ENCODE data around the gene GALNT1.

The GALNT1 gene

DNA sequence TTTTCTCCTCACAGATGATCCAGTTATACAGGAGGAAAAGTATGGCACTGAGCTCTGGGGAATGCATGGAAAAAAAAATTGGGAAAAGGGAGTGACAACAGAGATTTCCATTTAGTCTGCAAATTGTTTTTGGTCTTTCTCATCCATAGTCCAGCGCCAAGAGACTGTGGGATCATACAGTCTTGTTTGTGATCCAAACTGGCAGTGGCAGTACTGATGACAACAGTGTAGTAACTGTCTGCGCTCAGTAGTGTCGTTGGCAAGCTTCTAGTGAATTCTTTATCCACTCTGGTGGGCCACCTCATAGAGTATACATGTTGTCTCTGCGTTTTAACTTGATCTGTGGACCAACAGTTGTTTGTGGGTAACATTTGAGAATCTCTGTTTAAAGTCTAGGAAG is 37.9 kb downstream of the GALNT1 start:
- DNase-seq = no peak

DNA sequence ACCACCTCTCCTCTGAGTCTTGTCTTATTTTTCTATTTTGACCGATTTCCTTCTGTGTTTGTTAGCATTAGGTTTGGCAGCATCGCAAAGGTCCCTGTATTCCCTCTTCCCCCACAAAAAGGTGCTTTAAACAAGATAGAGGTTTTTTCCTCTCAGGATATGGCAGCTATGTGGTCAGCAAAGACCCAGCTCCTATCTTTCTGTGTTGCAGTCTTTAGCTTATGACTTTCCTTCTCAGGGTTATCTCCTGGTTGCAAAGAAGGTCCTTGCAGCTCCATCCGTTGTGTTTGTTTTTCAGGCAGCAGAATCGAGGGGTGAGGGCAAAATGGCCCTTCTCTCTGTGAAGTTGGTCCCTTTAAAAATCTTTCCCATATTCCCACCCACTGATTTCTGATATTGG is 38.4 kb downstream of the GALNT1 start:
- no peak for DNase-seq

DNA sequence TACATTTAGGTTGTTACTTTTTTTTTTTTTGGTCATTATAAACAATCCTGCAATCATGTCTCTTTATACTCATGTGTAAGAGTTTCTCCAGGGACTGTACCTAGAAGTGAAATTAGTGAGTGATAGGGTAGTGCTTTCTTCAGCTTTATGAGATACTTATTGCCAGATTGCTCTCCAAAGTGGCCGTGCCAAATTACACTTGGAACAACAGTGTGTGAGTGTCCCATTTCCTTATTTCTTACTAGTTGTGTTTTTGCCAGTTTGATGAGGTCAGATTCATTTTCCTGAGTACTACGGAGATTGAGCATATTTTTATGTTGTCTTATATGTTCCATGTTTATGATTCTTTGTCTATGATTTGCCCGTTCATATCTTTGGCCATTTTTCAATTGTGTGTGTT is 39.2 kb downstream of the GALNT1 start:
- no peak for DNase-seq

DNA sequence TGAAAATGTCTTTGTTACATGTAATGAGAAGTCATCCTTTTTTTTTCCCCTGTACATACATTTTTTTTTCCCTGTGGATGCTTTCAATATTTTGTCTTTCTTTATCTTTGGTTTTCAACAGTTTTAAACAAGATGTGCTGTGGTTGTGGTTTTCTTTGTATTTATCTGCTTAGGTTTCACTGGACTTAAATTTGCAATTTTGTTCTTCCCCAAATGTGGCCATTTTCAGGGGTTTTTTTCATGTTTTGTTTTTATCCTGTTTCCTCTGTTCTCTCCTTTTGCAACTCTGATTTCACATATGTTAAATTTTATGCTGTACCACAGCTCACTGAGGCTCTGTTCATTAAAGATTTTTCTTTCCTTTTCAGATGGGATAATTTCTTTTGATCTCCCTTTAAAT is 41.7 kb downstream of the GALNT1 start:
- DNase-seq = no peak

DNA sequence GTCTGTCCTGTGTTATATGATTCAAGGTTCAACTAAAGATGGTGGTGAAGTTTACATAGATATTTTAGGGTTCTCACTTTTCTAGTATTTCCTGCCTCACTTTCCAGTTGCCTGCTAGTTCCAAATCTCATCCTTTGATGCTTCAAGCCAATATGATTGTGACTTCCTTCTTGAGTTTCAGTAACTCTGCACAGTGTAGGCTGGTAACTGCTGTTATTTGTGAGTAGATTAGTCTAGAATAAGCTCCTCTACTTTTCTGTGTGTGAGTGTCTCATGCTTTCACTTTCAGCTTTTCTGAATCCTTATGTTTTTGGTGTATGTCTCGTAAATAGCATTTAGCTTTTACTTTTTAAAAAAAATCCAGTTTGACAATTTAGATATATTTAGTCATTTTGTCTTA is 42.6 kb downstream of the GALNT1 start:
- no peak for DNase-seq

DNA sequence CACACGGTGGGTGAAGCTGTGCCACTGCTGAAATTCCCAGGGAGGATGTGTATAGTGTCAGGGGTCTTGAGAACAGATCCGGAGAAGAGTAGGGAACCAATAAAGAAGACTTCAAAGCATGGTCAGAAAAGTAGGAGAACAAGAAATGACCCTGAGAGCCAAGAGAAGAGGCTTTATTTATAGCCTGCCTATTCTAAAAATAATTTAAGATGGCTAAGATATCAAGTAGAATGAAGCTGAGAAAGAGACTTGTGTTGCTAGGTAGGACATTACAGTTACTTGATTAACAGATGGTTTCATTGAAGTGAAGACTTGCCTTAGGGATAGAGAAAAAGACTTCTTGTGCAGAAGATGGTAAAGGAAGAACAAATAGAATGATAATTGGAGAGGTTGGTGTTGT is 43.7 kb downstream of the GALNT1 start:
- DNase-seq = no peak

DNA sequence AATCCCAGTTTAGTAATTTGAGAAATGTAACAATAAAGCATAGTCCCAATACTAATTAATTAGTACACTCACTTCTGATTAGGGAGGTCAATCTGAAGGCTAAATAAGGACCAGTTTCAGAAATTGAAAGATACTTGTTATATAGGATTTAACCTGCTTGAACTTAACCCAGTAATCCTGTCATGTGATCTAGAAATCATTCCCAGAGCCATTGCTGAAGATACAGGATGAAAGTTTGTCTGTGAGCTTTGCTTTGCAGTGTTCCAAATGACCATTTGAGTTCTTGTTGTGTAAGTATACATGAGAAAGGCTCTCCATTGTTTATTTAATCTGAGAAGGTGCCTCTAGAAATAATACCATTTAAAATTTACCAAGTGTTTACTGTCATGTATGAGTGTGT is 52.2 kb downstream of the GALNT1 start:
- DNase-seq = no peak

DNA sequence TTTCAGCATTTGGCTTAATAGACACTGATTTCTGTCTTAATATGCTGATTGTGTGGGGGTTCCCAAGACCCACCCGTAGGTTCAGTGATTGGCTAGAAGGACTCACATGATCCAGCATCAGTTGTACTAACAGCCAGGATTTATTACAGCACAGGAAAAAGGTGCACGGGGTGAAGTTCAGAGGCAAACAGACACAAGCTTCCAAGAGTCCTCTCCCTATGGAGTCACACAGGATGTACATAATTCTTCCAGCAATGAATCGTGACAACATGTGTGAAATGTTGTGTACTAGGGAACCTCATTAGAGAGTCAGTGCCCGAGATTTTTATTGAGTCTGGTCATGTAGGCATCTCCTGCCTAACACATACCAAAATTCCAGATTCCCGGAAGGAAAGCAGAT is 52.8 kb downstream of the GALNT1 start:
- no peak for DNase-seq

DNA sequence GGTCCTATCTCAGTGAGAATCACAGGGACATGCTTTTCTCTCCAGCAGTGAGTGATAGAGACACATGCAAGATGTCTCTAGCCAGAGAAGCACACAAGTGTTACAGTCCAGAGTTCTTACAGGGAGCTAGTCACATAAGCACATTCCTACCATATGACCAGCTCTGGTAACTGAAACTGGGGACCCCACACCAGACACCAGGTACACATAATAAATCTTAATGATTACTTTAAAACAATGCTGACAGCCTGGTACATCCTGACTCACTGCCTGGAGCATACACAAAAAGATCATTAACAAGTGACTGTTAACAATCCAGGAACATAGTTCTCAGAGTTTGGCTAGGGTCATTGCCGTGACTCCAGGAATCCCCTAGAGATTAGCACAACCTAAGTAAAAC is 53.6 kb downstream of the GALNT1 start:
- DNase-seq = no peak

DNA sequence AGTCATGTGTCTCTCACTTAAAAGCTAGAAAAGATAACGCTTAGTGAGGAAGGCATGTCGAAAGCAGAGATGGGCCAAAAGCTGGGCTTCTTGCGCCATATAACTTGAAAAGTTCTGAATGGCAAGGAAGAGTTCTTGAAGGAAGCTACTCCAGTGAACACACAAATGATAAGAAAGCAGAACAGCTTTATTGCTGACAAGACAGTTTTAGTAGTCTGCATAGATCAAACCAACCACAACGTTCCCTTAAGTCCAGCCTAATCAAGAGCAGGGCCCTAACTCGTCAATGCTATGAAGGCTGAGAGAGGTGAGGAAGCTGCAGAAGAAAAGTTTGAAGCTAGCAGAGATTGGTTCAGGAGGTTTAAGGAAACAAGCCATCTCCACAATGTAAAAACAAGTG is 55.7 kb downstream of the GALNT1 start:
- no peak for DNase-seq

DNA sequence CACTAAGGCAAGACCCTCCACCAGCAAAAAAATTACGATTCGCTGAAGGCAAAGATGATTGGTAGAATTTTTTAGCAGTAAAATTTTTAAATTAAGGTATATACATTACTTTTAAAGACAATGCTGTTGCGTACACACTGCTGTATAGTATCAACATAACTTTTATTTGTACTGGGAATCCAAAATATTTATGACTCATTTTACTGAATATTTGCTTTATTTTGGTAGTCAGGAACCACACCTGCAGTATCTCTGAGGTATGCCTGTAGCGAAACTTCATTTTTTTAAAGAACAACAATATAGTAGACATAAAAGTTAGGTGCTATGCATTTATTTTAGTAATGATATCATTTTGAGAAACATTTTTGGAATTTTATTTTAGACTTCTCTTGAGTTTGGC is 57.8 kb downstream of the GALNT1 start:
- no peak for DNase-seq

DNA sequence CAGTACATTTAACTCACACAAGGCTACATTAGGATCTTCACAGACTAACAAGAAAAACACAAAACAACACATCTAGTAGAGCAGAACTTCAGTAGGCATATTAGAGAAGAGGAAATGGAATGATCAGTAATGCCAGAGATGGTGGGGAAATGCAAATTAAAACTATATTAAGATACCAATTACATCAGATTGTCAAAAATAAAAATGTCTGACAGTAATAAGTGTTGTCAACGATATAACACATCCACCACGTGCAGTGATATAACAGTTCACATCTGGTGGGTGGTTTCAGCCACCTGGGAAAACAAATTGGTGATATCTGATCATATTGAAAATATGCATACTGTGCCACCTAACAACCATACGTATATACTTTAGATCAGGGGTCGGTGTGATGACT is 59.9 kb downstream of the GALNT1 start:
- no peak for DNase-seq

DNA sequence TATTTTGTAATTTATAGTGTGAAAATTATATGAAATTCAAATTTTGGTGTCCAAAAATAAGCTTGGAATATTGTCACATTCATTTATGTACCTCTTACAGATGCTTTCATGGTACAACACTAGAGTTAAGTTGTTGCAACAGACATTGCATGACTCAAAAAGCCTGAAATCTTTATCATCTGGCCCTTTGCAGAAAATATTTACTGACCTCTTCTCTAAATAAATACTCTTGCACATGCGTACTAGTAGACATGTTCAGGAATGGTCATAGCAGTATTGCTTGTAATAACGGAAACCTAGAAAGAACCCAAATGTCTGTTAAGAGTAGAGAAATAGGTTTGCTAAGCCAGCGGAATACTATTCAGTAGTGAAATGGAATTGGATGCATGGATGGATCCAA is 60.4 kb downstream of the GALNT1 start:
- DNase-seq = no peak

DNA sequence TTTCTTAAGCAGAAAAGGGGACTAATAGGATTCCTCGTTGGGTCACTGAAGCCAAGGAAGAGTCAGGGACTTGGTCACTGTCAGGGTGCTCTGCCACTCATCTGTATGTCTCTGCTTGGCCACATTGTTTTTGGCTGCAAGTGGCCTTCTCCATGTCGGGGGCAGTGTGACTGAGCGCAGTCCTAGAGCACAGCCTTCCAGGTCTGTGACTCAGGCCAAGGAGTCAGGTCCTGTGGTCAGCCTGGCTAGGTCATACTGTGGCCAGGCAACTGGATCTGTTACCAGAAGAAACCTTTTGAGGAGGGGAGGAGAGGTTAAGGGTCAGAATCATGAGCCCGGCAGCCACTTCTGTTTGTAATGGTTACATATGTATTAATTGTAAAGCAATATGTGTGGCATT is 61.3 kb downstream of the GALNT1 start:
- DNase-seq = no peak

DNA sequence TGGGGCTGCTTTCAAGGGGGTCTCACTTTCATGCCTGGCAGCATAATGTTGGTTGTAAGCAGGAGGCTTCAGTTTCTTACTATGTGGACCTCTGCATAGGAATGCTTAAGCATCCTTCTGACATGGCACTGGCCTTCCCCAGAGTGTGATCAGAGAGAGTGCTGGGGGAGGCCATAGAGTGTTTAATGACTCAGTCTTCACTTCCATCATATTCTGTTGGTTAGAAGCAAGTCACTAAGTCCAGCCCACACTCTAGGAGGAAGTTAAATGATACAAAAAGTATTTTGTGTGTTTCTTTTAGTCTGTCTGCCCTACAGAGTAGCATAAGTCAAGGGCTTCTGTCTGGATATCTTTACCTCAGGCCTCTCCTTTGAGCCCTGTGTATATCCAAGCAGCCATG is 64.9 kb downstream of the GALNT1 start:
- DNase-seq = no peak

DNA sequence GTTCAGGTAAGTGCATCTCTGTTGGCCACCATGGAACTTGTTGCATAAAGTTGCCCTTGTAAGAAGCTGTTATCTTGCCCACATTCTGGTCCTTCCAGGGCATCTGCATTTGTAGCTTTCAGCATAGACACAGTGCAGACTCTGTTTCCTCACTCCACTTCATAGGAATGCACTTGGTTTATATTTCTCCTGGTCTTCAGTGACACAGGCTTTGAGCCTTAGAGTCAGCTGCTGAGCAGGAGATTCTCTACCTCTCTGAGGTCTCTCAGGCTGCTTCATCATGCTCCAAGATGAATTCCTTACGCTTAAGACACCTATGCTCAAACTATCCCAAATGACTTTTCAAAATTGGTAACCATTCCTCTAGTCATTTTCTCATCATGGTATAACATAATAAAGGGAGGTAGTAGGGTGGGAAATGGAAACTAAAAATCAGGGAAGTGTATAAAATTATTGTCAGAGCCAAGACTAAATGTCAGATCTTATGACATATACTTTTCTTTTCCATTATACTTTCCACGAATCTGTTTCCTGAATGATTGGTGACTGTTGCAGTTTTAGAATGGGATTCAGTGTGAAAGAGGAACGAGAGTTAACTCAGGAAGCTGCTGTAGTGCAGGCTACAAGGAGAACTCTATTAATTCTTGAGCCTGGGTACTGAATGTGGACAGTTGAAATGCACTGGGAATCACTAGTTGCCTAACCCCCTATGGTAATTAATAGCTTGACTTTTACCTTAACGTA is 72.0 kb downstream of the GALNT1 start:
- DNase-seq = no peak

DNA sequence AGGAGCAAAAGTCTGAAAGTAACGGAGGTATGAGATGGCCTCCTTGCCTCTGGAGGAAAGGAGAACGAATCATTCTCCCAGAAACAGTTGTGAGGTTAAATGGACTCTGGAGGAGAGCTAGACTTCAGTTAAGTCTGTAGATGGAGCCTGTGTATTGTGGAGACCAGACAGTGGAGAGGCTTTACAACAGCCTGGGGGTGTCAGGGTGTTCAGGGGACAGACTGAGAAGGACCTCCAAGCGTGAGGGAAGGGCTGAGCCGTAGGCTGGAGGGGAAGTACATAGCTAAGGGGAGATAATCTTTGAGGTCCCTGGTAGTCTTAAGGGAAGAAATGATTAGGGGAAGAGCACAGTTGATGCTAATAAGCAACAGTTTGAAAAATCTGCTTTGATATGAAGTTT is 76.6 kb downstream of the GALNT1 start:
- no peak for DNase-seq

DNA sequence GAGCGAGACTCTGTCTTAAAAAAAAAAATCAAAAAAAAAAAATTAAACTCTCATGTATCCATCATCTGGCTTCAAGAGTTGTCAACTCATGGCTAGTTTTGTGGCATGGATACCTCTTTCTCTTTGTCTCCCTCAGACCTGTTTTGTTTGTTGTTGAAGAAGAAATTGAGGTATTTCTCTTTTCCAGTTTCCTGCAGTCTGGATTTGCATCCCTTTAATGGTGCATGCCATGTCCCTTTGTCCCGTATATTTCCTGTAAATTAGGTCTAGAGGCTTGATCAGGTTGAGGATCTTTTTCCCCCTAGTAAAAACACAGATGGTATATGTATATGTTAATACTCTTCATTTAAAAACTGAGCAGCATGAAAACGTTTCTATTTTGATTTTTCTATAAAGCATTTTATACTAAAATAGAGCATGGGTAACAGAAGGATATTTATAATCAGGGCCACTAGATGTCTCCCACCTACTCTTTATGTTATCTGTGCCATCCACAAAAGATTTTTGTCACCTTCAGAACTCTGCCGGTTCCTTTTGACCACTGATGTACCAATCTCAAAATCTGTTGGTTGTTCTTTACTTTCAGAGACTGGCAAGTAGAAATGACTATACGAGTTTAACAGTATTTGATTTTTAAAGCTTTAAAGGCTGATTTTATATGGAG is 80.1 kb downstream of the GALNT1 start:
- DNase-seq = no peak

DNA sequence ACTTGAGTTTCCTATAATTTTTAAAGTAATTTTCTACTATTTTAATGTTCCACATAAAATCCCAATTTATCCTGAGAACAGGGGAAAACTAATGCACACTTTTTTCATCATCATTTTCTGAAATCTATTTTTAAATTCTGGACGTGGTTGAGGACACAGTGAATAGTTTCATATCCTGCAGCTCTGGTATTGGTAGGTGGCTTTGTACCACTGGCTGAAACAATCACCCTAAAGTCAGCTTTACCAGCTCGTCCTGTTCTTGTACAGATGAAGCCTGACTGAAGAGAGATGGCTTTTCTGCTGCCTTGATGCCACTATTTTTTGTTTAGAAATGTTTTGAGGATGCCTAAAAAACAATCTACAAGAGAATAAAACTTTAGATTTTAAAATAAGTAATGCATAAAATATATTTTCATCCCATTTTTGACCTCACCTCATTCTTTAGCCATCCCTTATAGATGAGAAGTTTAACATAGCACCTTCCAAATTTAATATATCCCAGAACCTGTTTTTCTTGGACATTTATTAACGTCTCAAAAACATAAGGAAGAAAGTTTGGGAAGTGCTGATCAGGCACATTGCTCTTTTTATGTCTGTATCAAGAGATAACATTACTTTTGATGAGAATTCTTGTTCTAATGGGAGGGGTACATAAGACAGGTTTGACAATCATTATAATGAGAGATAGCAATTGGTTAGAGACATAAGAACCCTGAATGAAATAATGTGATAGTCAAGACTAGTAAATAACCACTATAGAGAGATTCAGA is 80.9 kb downstream of the GALNT1 start:
- DNase-seq = no peak

DNA sequence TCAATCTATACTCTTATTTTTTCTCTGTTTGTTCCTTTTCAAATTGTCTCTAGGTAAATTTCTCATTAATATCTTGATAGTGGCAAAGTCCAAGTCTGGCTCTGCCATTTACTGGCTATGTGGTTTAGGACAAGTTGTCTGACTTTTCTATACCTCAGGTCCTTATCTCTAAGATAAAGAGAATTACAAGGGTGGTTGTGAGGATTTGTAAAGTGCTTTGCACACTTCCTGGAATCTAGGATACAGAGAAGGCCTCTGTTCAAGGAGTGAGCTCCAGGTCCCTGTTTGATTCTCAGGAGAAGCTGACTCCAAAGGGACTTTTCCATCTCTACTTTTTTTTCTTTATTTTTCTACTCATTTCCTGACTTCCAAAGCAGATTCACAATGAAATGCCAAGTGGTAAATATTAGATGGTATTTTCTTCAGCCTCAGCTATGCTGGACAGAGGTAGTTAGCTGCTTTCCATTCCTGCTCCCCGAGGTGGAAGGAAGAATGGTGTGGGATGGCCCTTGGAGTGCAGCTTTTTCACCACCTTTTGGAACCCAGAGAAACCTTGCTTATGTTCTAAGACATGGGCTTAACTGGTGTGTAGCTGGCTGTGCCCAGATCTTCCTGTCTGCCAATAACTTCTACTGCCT is 90.5 kb downstream of the GALNT1 start:
- no peak for DNase-seq

DNA sequence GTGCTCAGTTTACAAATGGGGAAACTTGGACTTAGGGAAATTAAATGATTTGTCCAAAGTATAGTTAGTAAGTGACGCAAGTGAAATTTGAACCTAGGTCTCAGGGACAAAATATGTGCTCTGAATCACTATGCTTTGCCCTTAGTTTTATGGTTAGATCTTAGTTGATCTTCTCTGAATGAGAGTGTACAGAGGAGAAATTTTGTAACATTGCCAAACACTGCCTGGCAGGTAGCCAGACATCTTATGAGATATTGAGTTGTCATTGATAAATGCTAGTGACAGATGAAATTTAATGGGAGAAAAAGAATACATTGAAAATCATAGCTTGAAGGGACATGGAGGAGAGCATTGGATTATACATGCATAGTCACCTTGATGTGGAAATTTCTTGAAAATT is 91.4 kb downstream of the GALNT1 start:
- no peak for DNase-seq

DNA sequence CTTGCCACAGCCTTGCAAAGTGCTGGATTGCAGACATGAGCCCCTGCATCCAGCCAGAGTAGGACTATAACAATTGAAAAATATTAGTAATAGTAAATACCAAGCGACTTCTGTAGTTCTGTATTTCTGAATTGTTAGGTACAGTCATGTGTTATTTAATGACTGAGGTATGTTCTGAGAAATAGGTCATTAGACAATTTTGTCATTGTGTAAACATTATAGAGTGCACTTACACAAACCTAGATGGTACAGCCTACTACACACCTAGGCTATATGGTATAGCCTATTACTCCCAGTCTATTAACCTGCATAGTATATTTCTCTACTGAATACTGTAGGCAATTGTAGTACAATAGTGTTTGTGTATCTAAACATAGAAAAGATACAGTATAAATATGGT is 92.1 kb downstream of the GALNT1 start:
- DNase-seq = no peak

DNA sequence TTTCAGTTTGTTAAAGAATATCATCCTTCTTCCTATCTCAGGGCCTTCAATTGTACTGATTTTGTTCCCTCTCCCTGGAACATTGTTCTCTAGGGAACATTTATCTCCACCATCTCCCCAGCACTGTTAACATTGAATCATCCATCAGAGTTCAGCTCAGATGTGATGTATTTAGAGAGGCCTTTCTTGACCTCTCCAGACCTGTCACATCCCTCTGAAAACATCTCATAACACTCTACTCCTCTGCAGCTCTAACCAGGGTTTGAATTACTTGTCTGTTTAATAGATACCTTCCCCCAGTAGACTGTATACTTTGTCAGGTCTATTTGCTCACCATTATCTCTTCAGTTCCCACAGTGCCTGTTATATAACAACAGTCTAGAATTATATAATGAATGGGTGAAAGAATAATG is 98.6 kb downstream of the GALNT1 start:
- DNase-seq = no peak

Data from NCI-H2107 (cell line).